H1 (cell line): ENCODE measurements around the gene MFRP. TPM values are rescaled to one million over a fixed set of nuclear protein-coding genes. Genes with fewer than 3 reads are reported as not detected.

Experiments used
- CTCF ChIA-PET: fragments of 300-600 bp; sonication (Branson Sonifier 250); formaldehyde crosslinking; loops from one replicate; lab custom pipeline; 2021; ENCODE audit not compliant: partially characterized antibody; lab: Charles Lee
- POLR2A ChIA-PET: fragments of 300-600 bp; sonication (Branson Sonifier 250); formaldehyde crosslinking; loops from one replicate; lab custom pipeline; 2021; ENCODE audit warnings: inconsistent platforms; ENCODE audit not compliant: partially characterized antibody; lab: Charles Lee
- DNase-seq, 2 experiments: peaks; one replicate each; pipeline versions ENCODE4 v3.0.0 to v3.0.0-alpha.2; 2010 to 2022; ENCODE audit warnings: low spot score in 2 of 2, low read depth in 1 of 2, mixed read lengths in 1 of 2
- FAIRE-seq: peaks from 2 replicates; lab custom pipeline; 2011; peaks lifted over from hg19 to GRCh38; lab: Jason Lieb, UNC
- H2AFZ ChIP-seq: 2 replicates; pipeline ENCODE4 v1.8.1; 2012; ENCODE audit warnings: low read length, inconsistent platforms
- H2AK5ac ChIP-seq: 2 replicates; pipeline ENCODE4 v1.6.1; 2013; ENCODE audit warnings: low read depth, low read length
- H2BK120ac ChIP-seq: replicated peaks from 2 replicates; pipeline ENCODE3; 2013; ENCODE audit warnings: low read depth, low read length, inconsistent platforms
- H2BK12ac ChIP-seq: 2 replicates; pipeline ENCODE4 v1.6.1; 2013; ENCODE audit warnings: low read depth, low read length
- H2BK15ac ChIP-seq: 2 replicates; pipeline ENCODE4 v1.6.1; 2013; ENCODE audit warnings: low read length
- H2BK20ac ChIP-seq: 2 replicates; pipeline ENCODE4 v1.6.1; 2013; ENCODE audit warnings: low read length
- H2BK5ac ChIP-seq: 2 replicates; pipeline ENCODE4 v1.6.1; 2013; ENCODE audit warnings: low read depth, low read length
- H3K14ac ChIP-seq: 2 replicates; pipeline ENCODE4 v1.6.1; 2013; ENCODE audit warnings: inconsistent platforms; ENCODE audit not compliant: insufficient read length
- H3K18ac ChIP-seq: 2 replicates; pipeline ENCODE4 v1.6.1; 2013; ENCODE audit warnings: low read length; ENCODE audit errors: extremely low read depth
- H3K23ac ChIP-seq: 2 replicates; pipeline ENCODE4 v1.6.1; 2013; ENCODE audit warnings: inconsistent platforms; ENCODE audit not compliant: insufficient read length
- H3K23me2 ChIP-seq: 2 replicates; pipeline ENCODE4 v1.6.1; 2013; ENCODE audit warnings: low read depth, low read length
- H3K27ac ChIP-seq: 2 replicates; pipeline ENCODE4 v1.6.1; 2011; ENCODE audit warnings: low read depth, low read length, inconsistent platforms
- H3K27me3 ChIP-seq, 4 experiments: replicated peaks in 1 of 4; 1 replicate in 1 of 4; 2 replicates in 3 of 4; pipeline versions ENCODE4 v1.6.1 to v1.8.1; 2011 to 2013; ENCODE audit warnings: low read length in 3 of 4, mild to moderate bottlenecking in 3 of 4, inconsistent platforms in 2 of 4, mixed read lengths in 2 of 4, moderate library complexity in 1 of 4; ENCODE audit not compliant: control insufficient read depth in 3 of 4, insufficient read depth in 3 of 4; ENCODE audit errors: extremely low read depth in 1 of 4
- H3K36me3 ChIP-seq, 4 experiments: 2 replicates each; pipeline versions ENCODE4 v1.6.1 to v1.8.1; 2011 to 2013; ENCODE audit warnings: mild to moderate bottlenecking in 4 of 4, low read length in 3 of 4, moderate library complexity in 2 of 4, control low read depth in 1 of 4, inconsistent platforms in 1 of 4; ENCODE audit not compliant: insufficient read depth in 4 of 4, control insufficient read depth in 2 of 4
- H3K4ac ChIP-seq: replicated peaks from 2 replicates; pipeline ENCODE3; 2013; ENCODE audit warnings: low read length, low read depth, mixed read lengths, inconsistent platforms; ENCODE audit not compliant: insufficient read length
- H3K4me1 ChIP-seq, 4 experiments: replicated peaks in 1 of 4; 1 replicate in 1 of 4; 2 replicates in 3 of 4; pipeline versions ENCODE4 v1.6.1 to v1.8.1; 2011 to 2013; ENCODE audit warnings: low read length in 3 of 4, inconsistent platforms in 2 of 4, mixed read lengths in 1 of 4; ENCODE audit not compliant: insufficient read depth in 4 of 4, control insufficient read depth in 3 of 4
- H3K4me2 ChIP-seq, 2 experiments: 2 replicates each; pipeline versions ENCODE4 v1.6.1 to v1.8.1; 2011 to 2013; ENCODE audit warnings: low read depth in 2 of 2, low read length in 2 of 2, control low read depth in 1 of 2, inconsistent platforms in 1 of 2, mild to moderate bottlenecking in 1 of 2; ENCODE audit not compliant: insufficient read depth in 1 of 2
- H3K4me3 ChIP-seq, 4 experiments: fragments of 200-600, 300-600 bp in 1 of 4; sonication (generic), shearing (Covaris generic), sonication (Bioruptor Twin) in 1 of 4; 2 replicates each; pipeline versions ENCODE4 v1.5.1 to v1.8.1; 2011 to 2016; ENCODE audit warnings: low read length in 4 of 4, low read depth in 3 of 4, control low read depth in 2 of 4, inconsistent platforms in 2 of 4, mild to moderate bottlenecking in 2 of 4, mixed read lengths in 1 of 4, moderate library complexity in 1 of 4; ENCODE audit not compliant: insufficient read depth in 2 of 4; ENCODE audit errors: extremely low read depth in 1 of 4
- H3K56ac ChIP-seq: replicated peaks from 2 replicates; pipeline ENCODE3; 2013; ENCODE audit warnings: low read depth, mild to moderate bottlenecking, mixed read lengths, low read length, inconsistent platforms; ENCODE audit not compliant: insufficient read length
- H3K79me1 ChIP-seq: 2 replicates; pipeline ENCODE4 v1.6.1; 2013; ENCODE audit warnings: low read depth, low read length, control low read depth
- H3K79me2 ChIP-seq, 2 experiments: 2 replicates each; pipeline versions ENCODE4 v1.6.1 to v1.8.1; 2012 to 2013; ENCODE audit warnings: low read length in 2 of 2, mild to moderate bottlenecking in 2 of 2, inconsistent platforms in 1 of 2; ENCODE audit not compliant: insufficient read depth in 2 of 2, control insufficient read depth in 1 of 2
- H3K9ac ChIP-seq, 4 experiments: replicated peaks in 1 of 4; 1 replicate in 1 of 4; 2 replicates in 3 of 4; pipeline versions ENCODE4 v1.6.1 to v1.8.1; 2011 to 2013; ENCODE audit warnings: low read depth in 3 of 4, low read length in 3 of 4, control low read depth in 2 of 4, mild to moderate bottlenecking in 2 of 4, moderate library complexity in 2 of 4, inconsistent platforms in 1 of 4; ENCODE audit errors: extremely low read depth in 1 of 4
- H3K9me3 ChIP-seq, 2 experiments: 2 replicates each; pipeline versions ENCODE4 v1.6.1 to v1.8.1; 2012 to 2013; ENCODE audit warnings: mild to moderate bottlenecking in 2 of 2, moderate library complexity in 2 of 2, control low read depth in 1 of 2, inconsistent platforms in 1 of 2, low read depth in 1 of 2, low read length in 1 of 2, mixed read lengths in 1 of 2; ENCODE audit not compliant: insufficient read depth in 2 of 2
- H4K20me1 ChIP-seq, 2 experiments: replicated peaks in 1 of 2; 2 replicates each; pipeline versions ENCODE3 to v1.8.1; 2011 to 2013; ENCODE audit warnings: inconsistent platforms in 2 of 2, low read length in 2 of 2, mild to moderate bottlenecking in 1 of 2; ENCODE audit not compliant: insufficient read depth in 2 of 2, control insufficient read depth in 1 of 2
- H4K5ac ChIP-seq: 2 replicates; pipeline ENCODE4 v1.6.1; 2013; ENCODE audit warnings: low read length, low read depth, mixed read lengths, inconsistent platforms; ENCODE audit not compliant: insufficient read length
- H4K8ac ChIP-seq: 2 replicates; pipeline ENCODE4 v1.8.0; 2013; ENCODE audit warnings: mild to moderate bottlenecking, moderate library complexity, low read length, inconsistent platforms; ENCODE audit not compliant: insufficient read depth; ENCODE audit errors: extremely low read depth
- H4K91ac ChIP-seq: replicated peaks from 2 replicates; pipeline ENCODE3; 2013; ENCODE audit warnings: low read length, mixed read lengths, inconsistent platforms; ENCODE audit not compliant: insufficient read length
- CBX8 ChIP-seq: fragments of 300-800, 300-1000 bp; sonication (generic); IDR thresholded peaks from 2 replicates; pipeline ENCODE4 v1.7.1; 2016; ENCODE audit warnings: low read depth, low read length, borderline replicate concordance
- EP300 ChIP-seq, 2 experiments: IDR thresholded peaks; 1 replicate in 1 of 2; 2 replicates in 1 of 2; pipeline ENCODE4 v1.6.1; 2011 to 2012; ENCODE audit warnings: low read depth in 2 of 2, low read length in 2 of 2, mild to moderate bottlenecking in 2 of 2, borderline replicate concordance in 1 of 2, inconsistent platforms in 1 of 2, moderate library complexity in 1 of 2
- FOSL1 ChIP-seq: IDR thresholded peaks from 2 replicates; pipeline ENCODE4 v1.6.1; 2011; ENCODE audit warnings: mild to moderate bottlenecking, low read depth, low read length, moderate library complexity; ENCODE audit not compliant: insufficient read depth
- KDM1A ChIP-seq: fragments of 200-600, 300-600 bp; sonication (generic); IDR thresholded peaks from 2 replicates; pipeline ENCODE4 v1.7.1; 2016; ENCODE audit warnings: mild to moderate bottlenecking, low read length, borderline replicate concordance
- NRF1 ChIP-seq: IDR thresholded peaks from 2 replicates; pipeline ENCODE4 v1.6.1; 2011; ENCODE audit warnings: mild to moderate bottlenecking, low read depth, low read length, improper control_type of control experiment
- POU5F1 ChIP-seq: IDR thresholded peaks from 2 replicates; pipeline ENCODE4 v1.6.1; 2011; ENCODE audit warnings: low read depth, mild to moderate bottlenecking, low read length, moderate library complexity
- RNF2 ChIP-seq: fragments of 200-900, 300-1000 bp; sonication (generic); IDR thresholded peaks from 2 replicates; pipeline ENCODE4 v1.7.1; 2016; ENCODE audit warnings: borderline replicate concordance, low read depth, mild to moderate bottlenecking, antibody characterized with exemption, low read length; ENCODE audit not compliant: poor library complexity, severe bottlenecking; ENCODE audit errors: missing control alignments
- SIN3A ChIP-seq, 2 experiments: IDR thresholded peaks in 1 of 2; conservative IDR thresholded peaks in 1 of 2; 2 replicates each; pipeline ENCODE4 v1.6.1; 2011 to 2012; ENCODE audit warnings: low read length in 2 of 2, improper control_type of control experiment in 1 of 2, low read depth in 1 of 2, mild to moderate bottlenecking in 1 of 2
- SUZ12 ChIP-seq: fragments of 200-600 bp; sonication (generic); IDR thresholded peaks from 2 replicates; pipeline ENCODE4 v1.6.1; 2012; ENCODE audit warnings: mild to moderate bottlenecking, inconsistent platforms, low read length, moderate library complexity, mixed read lengths
- TAF7 ChIP-seq: optimal IDR thresholded peaks from 2 replicates; pipeline ENCODE3; 2011; ENCODE audit warnings: low read depth, mild to moderate bottlenecking, inconsistent platforms, low read length, moderate library complexity, borderline replicate concordance
- WGBS, 2 experiments: shearing (Covaris generic) in 1 of 2; methylation state at CpG; one replicate each; pipeline versions ENCODE4 v1.1.6 to v1.1.7; 2013 to 2015; ENCODE audit warnings: low lambda C conversion rate in 2 of 2, mixed read lengths in 2 of 2, inconsistent platforms in 1 of 2, low coverage in 1 of 2, missing lambda C conversion rate in 1 of 2; ENCODE audit not compliant: insufficient replicate concordance in 2 of 2, insufficient coverage in 1 of 2, insufficient read length in 1 of 2; ENCODE audit errors: extremely low coverage in 1 of 2, missing lambda C conversion rate in 1 of 2; 5-methylcytosine and 5-hydroxymethylcytosine counted together
- polyA plus RNA-seq, 7 experiments: library from polyadenylated mRNA; depleted of rRNA in 3 of 7; stranded (reverse) in 5 of 7; unstranded in 2 of 7; fragments of >200 nt in 5 of 7; fragments of 200-250 nt in 2 of 7; gene quantifications; 1 replicate in 5 of 7; 2 replicates in 1 of 7; 4 replicates in 1 of 7; pipeline versions ENCODE4 v1.2.1 to v1.2.3, GENCODE V29; 2011 to 2013; ENCODE audit warnings: missing spikeins in 2 of 7, mixed read lengths in 2 of 7
- total RNA-seq: library from RNA; stranded (reverse); fragmentation: NEBNext Ultra II Directional; extraction: Animal tissue kit (Norgen Biotek cat#: 25700); gene quantifications from 2 replicates; pipeline ENCODE4 v1.2.1, GENCODE V29; 2021

The MFRP gene
- total and polyA plus RNA-seq, 2 of the 8 experiments (the other 6 are each of a cell fraction or from before 2014, with no cell fraction given) = 0.02 TPM; not detected in 1

GRCh38 chr11:119373059-119373920, 26.8 kb upstream of the MFRP start:
- H3K23me2 ChIP-seq = no peaks in the 10 kb centered on the region
- H3K18ac ChIP-seq = no peak overlapping the region
- H2AK5ac ChIP-seq = no peak overlapping the region
- no peaks in the 10 kb centered on the region for H3K79me2 ChIP-seq
- H2BK5ac ChIP-seq = no peak overlapping the region; the same call in 1 of the 2 replicates
- H3K4me2 ChIP-seq = no peak overlapping the region
- H3K4me3 ChIP-seq = no peak overlapping the region
- H2BK20ac ChIP-seq = no peak overlapping the region
- DNase-seq = no peak
- H3K9me3 ChIP-seq = no peaks in the 10 kb centered on the region
- CTCF ChIA-PET = interaction anchor here (0.6 to 26.3 kb wide), 30 partner anchors 11 to 682 kb away, joined by 3 to 474 read pairs (median 4); partner anchors contain the start of genes C1QTNF5, C2CD2L, MFRP and USP2
- H3K4me1 ChIP-seq = peaks cover 6 to 46% (median 31%) of the 10 kb centered on the region in 4 experiments
- H3K14ac ChIP-seq = no peak overlapping the region
- H3K27me3 ChIP-seq = peaks cover 0 to 3% (median under 1%) of the 10 kb centered on the region in 4 experiments; a peak in 3 of 7 replicates
- H2BK15ac ChIP-seq = peak overlapping the region; percentile 23; the same call in 1 of the 2 replicates
- H2AFZ ChIP-seq = no peak overlapping the region
- no peak overlapping the region for H3K9ac ChIP-seq
- H2BK12ac ChIP-seq = no peak overlapping the region
- no peak overlapping the region for H2BK120ac ChIP-seq
- 83% methylated on average over 22 of the region's 23 CpGs; no CpG with 5 or more reads in 1 of the 2 experiments for WGBS, 2 experiments
- H4K8ac ChIP-seq = peak overlapping the region; percentile 64
- POLR2A ChIA-PET = interaction anchor here (0.7 to 6.6 kb wide), 6 partner anchors 9 to 45 kb away, joined by 3 to 32 read pairs (median 5); no protein-coding TSS in a partner anchor
- no peak overlapping the region for H4K5ac ChIP-seq
- H3K36me3 ChIP-seq = no peaks in the 10 kb centered on the region
- H3K23ac ChIP-seq = no peak overlapping the region
- no peak overlapping the region for H3K4ac ChIP-seq
- no peak overlapping the region for H3K56ac ChIP-seq
- H3K27ac ChIP-seq = no peak overlapping the region
- H3K79me1 ChIP-seq = no peaks in the 10 kb centered on the region
- no peak overlapping the region for H4K91ac ChIP-seq
- FAIRE-seq = no peak
- H4K20me1 ChIP-seq = peaks cover 0 to 5% of the 10 kb centered on the region in 2 experiments
- TF ChIP-seq FOSL1 (no peak), NRF1 (no peak), KDM1A (no peak), CBX8 (no peak), RNF2 (no peak), SUZ12 (no peak), TAF7 (no peak), SIN3A (conservative IDR thresholded peaks at IDR 0.05 in 1 of 2, IDR thresholded peaks at IDR 0.05 in 1 of 2; ENCODE audit: low read depth in 1 of 2, low read length in 2 of 2) (no peak), EP300 (IDR thresholded peaks at IDR 0.05; ENCODE audit: borderline replicate concordance in 1 of 2, low read depth in 2 of 2, low read length in 2 of 2) (no peak), POU5F1 (no peak)
